ENCODE data around the gene SUMO3.
"Not testable (repeated sequence)": the region's sequence is repeated elsewhere in the genome, so short reads cannot be mapped to it uniquely, and the experiment has no call there.

The SUMO3 gene

DNA sequence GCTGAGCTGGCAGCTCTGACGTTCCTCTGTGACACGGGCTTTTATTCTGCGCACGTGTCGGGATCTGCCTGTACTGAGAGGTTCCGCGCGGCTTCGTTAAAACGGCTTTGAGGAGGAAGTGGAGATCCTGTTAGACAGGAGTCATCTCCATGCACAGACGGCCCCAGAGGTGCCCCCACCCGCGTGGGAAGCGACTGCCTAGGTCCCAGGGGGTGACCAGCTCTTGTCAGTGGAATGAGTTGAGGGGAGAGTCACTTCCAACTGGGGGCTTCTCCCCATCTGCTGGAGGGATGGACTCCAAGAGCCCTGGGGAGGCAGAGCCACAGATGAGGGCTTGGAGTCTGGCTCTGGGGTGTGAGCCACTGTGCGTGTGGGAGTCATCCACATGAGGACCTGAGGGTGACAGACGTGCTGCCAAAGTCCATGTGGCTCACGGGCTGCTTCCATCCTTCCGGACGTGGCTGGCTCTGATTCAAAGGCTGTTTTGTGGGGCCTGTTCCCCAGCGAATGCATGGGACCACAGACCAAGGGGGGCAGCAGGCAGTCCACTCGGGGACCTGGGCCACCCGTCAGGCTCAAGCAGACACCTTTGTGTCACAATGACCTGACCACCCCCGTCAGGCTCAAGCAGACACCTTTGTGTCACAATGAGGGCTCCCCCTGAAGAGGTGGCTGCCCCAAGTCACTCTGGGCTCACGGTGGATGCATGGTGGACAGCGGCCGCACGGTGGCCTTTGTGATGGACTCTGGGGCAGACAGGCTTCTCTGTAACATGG lies 28.8 kb upstream of the SUMO3 start:
- peak; percentile 86 for DNase-seq

DNA sequence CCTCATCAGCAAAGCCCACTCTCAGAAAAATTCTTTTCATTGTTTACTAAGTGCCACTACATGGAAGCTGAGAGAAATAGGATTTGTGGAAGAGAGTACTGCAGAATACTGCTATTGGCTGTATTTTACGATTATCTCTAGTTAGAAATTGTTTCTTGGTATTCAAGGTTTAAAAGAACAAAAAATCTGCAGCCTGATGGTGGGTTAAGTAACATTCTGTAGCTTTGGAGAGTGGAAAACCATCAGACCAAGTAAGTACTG lies 28.3 kb upstream of the SUMO3 start:
- DNase-seq: no peak

DNA sequence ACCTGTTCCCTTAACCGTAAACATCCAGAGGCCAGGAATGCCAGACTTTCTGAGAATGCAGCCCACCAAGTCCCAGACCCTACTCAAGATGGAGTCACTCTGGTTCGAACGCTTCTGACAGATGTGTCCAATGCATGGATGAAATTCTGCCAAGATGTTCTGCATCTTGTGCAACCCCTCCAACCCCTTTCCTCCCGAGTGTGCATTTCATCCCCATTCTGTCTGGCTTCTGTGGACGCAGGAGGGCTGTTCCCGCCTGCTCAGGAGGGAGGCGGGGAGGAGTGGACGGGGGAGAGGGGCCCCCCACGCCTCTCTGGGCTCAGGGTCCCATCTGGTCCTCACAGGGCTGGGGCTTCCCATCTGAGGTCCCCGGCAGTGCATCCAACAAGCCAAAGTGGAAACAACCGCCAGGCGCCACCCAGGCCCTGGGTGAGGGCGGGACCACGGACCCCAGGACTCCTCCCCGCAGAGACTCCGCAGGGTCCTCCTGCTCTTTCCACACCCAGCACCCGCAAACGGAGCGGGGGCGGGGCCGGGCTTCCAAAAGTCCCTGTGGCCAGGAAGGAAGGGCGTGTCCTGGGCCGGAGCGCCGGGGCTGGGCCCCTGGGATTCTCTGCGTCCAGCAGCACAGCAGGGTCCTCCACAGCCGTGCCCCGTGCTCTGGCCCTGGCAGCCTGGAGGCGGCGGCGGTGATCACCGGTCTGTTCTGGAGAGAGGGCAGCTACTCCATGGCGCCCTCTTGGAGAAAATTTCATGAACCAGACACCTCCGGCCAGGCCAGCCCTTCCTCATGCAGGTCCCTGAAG lies 27.8 kb upstream of the SUMO3 start:
- DNase-seq: peak; percentile 77

DNA sequence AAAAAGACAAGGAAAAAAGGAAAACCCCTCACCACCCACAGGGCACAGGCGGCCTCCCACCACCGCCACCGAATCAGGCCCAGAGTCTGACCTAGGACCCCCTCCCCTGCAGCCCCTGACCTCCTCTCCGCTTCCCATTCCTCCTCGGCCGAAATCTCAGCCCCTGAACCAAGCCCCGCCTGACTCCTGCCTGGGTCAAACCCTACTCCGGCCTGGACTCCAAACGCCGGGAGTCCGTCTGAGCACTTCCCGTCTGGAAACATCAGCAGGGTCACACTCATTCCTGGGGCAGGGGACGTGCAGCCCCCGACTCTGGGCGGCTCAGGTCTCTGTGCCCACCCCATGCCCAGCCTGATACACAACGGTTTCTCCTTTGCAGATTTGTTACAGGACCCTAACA lies 26.4 kb upstream of the SUMO3 start:
- no peak for DNase-seq

DNA sequence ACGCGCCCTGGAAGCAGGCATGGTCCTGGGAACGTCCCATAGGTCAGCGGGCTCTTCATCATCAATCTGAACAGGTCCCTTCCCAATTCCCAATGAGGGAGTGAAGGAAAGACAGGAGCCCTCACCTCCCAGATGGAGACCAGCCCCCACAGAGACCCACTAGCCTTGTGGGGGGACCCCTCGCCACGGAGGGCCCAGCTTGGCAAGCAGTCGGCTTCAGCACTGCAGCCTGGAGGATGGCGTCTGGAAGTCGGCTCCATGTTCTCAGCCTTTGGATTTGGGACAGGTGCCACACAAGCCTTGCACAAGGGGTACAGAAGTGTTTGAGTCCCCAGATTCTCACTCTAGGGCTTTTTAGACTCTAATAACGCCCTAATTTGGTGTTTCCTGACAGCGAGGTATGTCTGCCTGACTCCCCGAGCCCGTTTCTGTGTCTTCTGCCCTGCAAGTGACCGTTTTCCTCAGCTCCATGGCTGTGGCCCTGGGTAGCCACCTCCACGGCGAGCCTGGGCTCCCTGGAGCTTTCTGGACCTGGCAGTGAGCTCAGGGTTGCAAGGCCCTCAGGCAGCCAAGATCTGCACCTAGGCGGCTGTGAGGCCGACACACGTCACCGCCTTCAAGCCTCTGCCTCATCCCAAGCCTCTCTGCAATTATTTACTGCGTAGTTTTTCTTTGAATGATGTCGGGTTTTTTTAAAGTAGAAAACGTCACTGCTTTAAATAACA lies 25.0 kb upstream of the SUMO3 start:
- DNase-seq: no peak

DNA sequence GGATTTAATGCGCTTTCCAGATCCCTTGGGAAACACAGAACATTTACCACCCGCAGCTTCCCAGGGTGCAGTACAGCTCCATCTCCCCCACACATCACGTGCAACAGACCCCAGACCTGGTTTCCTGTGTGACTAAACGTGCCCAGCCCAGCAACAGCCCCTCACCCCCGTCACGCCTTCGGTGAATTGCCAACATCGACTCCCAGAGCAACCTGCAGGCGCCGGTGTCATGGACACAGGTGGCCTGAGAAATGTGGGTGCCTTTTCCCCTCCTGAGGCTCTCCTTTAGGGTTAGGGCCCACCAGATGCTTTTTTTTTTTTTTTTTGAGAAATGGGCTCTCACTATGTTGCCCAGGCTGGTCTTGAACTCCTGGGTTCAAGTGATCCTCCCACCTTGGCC lies 24.2 kb upstream of the SUMO3 start:
- no peak for DNase-seq

DNA sequence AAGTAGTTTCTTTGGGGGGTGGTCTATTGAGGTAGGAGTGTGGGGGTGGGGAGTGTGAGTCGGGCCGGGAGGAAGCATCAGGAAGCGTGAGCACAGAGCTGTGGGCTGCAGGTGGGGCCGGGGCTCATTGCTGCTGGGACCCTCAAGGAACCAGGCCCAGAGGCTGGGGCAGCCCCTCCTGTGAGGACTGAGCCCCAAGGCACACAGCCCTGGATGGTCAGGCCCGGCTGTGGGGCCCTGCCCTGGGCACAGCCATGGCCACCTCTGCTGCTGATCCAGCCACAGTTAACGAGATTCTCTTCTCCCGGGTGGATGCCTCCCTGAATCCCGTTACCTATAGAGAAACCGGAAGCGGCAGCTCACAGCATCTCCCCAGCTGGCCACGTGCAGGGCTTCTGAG lies 22.9 kb upstream of the SUMO3 start:
- no peak for DNase-seq

DNA sequence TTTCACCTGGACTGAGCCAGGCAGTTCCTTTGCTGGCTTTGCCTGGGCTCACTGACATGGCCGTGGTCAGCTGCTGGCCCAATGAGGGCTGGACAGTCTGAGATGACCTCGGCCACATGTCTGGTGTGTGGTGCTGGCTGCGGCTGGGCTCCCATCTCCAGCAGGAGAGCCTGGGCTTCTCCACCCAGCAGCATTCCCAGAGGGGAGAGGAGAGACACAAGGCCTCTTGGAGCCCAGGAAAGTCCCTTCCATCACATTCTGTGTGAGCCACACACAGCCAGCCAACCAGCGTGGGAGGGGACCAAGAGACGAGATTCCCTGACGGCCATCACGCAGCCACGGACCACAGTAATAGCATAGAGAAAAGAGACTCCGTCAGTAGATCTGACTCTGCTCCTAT lies 21.1 kb upstream of the SUMO3 start:
- no peak for DNase-seq

DNA sequence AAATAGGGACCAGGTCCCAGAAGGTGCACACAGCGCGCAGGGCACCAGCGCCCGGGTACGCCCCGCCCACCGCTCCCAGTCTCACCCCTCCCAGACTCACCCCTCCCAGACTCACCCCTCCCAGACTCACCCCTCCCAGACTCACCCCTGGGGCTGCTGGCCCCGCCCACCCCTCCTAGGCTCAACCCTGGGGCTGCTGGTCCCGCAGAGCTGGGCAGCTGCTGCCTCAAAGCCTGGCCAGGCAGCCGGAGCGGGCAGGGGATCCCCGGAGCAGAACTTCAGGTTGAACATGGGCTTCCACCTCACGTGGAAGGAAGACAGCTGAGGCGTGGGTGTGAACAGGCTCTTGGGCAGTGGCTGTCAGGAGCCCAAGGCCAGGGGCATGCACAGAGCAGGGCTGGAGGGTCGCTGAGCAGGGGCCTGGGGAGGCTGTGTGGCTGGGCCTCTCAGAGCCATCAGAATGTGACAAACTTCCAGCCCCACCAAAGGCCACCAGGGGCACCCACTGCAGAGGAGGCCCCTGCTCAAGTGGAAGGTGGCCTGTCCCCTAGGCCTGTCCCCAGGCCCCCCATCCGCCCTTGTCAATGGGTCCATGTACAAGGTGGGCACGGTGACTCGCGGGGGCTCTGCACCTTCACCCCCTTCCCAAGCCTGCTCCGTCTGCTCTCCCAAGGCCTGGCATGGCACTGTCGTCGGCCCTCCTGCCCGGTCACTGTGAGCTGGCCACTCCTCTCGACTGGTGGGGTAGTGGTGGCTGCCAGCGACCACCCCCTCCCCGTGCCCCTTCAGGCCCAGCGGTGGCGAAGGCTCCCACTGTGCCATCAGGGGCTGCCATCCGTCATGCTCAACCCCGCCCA lies 20.4 kb upstream of the SUMO3 start:
- DNase-seq: no peak

DNA sequence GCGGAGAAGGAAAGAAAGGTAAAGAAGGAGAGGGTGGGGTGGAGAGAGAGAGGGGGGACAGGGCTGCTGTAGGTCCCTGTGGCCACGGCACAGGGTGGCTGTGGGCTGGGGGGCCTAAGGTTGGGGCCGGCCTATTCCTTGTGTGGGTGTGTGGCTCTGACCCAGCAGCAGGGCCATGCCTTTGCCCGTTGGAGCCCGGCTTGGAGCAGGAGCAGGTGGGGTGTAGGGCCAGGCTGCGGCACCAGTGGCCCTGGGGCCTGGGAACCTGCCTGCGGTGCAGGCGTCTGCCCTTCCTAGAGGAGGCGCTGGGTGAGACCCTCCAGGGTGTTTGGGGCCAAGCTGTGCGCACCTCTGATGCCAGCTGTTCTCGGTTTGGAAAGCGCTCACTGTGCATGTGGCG lies 19.7 kb upstream of the SUMO3 start:
- DNase-seq: no peak

DNA sequence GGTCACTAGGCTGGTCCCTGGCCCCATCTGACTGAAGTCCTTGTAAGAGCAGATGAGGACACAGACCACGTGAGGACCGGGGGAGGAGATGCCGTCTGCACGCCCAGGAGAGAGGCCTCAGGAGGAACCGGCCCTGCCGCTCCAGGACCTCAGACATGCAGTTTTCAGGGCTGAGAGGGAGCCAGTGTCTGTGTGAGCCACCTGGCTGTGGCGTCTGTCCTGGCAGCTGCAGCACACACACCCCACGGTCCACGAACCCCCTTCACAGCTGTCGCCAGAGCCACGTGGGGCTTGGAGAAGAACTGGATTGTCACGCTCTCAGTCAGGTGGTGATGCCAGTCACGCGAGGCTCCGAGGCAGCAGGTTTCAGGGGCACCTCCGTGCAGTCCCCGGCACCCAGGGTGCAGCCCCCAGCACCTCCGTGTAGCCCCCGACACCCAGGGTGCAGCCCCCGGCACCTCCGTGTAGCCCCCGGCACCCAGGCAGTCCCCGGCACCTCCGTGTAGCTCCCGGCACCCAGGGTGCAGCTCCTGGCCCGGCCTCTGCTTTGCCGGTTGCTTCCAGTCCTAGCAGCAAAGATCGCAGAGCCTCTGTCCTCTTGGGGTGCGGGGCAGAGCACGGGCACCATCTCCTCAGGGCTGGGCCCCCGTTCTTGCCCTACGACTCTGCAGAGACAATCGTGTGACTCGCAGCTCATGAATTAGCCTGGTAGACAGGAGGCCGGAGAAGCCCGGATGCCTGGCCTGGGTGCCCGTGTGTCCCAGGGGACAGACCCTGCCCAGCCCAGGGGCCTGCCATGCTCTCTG lies 19.0 kb upstream of the SUMO3 start:
- DNase-seq: peak; percentile 19

DNA sequence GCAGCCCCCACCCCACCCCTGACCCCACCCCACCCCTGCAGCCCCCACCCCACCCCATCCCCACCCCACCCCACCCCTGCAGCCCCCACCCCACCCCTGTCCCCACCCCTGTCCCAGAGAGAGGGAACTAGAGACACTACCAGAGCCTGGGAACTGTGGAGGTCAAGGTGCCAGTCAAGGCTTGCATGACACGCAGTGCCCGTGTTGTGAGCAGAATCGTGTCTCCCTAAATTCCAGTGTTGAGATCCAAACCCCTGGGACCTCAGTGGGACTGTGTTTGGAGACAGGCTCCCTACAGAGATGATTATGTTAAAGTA lies 18.4 kb upstream of the SUMO3 start:
- DNase-seq: no peak

DNA sequence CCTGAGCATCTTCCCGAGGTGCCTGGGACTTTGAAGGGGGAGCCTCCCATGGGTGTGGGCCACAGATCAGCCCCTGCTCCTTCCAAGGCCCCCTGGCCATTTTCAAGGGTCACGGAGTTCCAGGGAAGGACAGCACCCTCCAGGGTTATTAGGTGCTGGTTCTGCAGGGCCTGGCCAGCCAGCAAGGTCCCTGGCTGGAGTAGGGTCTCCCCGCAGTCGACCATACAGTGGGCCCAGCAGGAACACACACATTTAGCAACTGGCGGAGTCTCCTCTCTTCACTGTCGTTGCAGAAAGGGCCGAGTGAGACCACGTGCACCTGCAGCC lies 17.7 kb upstream of the SUMO3 start:
- DNase-seq: no peak

DNA sequence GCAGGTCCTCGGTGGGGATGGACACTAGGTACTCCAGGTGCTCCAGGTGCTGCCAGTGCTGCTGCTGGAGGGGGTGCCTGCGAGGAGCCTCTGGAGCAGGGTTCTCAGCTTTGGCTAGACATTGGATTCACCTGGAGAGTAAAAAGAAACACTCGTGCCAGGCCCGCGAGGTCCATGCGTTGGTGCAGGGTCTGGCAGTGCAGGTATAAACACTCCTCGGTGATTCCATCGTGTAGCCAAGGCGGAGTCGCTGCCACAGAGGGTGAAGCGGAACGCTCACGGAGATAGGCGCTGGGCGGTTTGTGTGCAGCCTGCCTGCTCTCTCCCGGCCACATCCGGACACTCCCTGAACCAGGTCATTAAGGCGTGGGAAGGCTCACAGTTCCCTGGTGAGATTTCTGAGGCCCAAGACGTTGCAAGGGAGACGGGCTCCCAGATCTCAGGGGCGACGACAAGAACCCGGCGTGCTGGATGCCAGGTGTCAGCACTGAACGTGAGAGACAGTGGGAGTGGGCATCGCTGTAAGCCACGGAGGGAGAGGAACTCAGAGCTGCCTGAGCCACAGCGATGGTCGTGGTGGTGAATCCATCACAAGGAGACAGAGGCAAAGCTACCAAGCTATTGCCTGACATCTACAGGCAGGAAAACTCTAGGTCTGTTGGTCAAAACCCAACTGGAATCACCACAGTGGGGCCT lies 17.2 kb upstream of the SUMO3 start:
- no peak for DNase-seq

DNA sequence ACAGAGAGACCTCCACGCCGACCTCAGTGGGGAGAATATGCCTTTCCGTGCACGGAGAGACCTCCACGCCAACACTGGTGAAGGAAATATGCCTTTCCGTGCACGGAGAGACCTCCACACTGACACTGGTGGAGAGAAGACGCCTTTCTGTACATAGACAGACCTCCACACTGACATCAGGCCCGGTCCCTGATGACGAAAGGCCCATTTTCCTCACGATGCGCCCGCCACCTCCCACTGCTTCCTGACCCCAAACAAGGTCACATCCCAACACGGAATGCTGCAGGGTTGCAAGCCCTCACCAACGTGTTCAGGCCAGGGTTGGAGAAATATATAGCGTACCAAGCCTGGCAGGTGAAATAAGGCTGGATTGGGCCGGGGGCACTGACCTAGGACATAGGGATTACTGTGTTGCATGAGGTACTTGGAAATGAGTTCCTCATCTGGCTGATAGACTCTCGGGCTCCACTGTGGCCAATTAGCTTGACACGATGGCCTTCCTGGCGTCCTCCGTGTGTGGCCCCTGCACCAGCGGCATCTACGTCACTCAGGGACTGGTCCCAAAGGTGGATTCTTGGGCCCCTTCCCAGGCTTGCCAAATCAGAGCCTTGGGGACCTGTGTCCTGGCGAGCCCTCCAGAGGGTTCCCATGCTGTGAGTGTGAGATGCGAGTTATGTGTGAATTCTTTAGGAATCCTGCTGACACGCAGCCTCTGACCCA lies 16.5 kb upstream of the SUMO3 start:
- no peak for DNase-seq

DNA sequence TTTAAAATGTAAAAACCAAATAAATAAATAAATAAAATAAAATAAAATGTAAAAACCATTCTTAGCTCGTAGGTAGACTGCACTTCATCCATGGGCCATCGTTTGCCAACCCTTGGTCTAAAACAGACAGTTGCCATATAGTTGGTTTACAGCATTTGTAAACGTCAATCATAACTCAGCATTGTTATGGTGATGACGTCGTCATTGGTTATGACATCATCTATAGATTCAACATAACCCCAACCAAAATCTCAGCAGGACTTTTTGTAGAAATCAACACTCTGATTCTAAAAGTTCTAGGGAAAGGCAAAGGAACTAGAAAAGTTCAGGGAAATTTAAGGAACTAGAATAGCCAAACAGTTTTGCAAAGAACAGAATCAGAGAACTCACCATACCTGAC lies 15.8 kb upstream of the SUMO3 start:
- no peak for DNase-seq

DNA sequence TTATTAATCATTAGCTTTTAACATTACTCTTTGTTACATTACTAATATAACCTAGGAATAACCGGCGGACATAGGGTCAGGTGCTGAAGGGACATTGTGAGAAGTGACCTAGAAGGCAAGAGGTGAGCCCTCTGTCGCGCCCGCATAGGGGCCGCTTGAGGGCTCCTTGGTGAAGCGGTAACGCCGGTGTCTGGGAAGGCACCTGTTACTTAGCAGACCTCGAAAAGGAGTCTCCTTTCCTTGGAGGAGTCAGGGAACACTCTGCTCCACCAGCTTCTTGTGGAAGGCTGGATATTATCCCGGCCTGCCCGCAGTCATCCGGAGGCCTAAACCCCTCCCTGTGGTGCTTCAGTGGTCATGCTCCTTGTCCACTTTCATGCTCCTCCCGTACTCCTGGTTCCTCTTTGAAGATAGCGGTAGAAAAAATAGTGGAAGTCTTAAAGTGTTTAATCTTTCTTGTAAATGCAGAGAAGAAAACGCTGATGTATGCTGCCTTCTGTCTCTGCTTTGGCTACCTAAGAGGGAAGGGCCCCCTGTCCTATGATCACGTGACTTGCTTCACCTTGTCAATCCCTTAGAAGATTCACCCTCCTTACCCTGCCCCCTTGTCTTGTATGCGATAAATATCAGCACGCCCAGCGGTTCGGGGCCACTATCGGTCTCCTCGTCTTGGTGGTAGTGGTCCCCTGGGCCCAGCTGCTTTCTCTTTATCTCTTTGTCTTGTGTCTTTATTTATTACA lies 14.8 kb upstream of the SUMO3 start:
- DNase-seq: not testable (repeated sequence)

DNA sequence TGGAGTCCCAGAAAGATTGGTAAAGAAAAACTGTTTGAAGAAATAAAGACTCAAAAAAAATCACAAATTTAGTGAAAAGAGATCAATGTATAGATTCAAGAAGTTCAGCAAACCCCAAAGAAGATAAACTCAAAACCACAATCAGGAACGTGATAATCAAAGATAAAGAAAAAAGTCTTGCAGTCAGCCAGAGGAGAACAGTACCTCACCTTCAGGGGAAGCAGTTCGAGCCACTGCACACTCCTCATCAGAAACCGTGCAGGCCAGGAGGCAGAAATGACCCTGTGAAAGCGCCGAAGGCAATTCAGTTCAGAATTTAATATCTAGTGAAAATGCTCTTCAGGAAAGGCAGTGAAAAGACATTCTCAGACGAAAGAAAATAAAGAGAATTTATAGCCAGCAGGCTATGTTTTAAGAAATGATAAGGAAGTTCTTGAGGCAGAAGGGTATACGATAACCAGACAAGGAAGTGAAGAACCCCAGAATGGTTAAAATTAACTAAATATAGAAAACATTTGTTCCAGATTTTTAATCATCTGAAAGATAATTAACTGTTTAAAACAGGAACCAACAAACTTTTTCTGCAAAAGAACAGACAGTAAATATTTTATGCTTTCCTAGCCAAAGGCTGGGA lies 13.5 kb upstream of the SUMO3 start:
- DNase-seq: no peak

DNA sequence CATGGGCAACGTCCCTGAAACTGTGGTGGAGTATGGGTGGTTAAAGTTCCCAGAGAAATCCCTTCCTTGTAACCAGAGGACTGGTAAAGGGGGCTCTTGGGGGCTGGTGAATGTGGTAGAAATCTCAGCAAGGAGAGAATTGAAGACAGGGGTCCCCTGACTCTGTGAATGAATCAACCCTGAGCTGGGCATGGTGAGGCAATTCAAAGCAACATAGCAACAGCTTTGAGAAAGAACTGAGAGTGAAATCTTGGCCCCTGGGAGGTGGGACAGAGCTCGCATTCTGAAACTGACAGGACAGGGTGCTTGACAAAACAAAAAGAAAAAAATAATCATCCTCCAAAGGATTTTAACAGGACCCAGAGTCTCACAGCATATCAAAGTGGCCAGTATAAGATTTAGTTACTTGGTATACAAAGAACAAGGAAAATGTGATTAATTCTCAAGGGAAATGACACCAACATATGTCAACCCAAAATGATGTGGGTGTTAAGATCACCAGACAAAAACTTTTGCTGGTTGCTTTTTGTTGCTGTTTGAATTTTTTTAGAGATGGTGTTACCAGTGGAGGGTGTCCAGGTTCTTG lies 11.7 kb upstream of the SUMO3 start:
- no peak for DNase-seq

Data from suppressor macrophage treated with lipopolysaccharide for 4 hours (primary cell).